Retinal pigment epithelial cell (primary cell): ENCODE data around the gene EIF4G3.
"Not testable (repeated sequence)": the region's sequence is repeated elsewhere in the genome, so short reads cannot be mapped to it uniquely, and the experiment has no call there.

Experiments used
- DNase-seq: peaks from one replicate; pipeline ENCODE4 v3.0.0-alpha.2; 2010; ENCODE audit warnings: low read depth
- H3K4me3 ChIP-seq: 2 replicates; pipeline ENCODE4 v1.5.1; 2011; ENCODE audit warnings: mild to moderate bottlenecking, low read length, control low read depth, moderate library complexity
- TF ChIP-seq, protein P1 (sequence below): conservative IDR thresholded peaks from 2 replicates; pipeline ENCODE4 v1.5.1; 2011; ENCODE audit warnings: low read depth, low read length, control low read depth, inconsistent platforms

EIF4G3 gene

DNA sequence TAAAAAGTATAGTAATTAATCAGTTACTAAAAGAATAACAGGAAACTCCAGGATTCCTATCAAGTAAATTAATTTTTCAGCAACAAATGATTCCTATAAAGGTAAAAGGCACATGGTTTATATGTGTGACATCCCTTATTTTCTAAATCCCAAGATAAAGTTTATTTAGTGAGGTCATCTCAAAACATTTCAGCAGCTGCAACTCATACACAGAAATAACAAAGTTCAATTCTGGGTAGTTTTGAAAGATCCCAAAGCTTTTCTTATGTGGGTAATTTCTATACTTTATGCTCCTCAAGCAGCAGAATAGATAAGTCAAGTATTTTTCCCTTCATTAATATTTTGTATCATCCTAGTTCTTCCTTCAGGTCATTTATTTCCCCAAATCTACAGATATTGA, 117.7 kb downstream of the EIF4G3 start:
- TF ChIP-seq, protein P1, sequence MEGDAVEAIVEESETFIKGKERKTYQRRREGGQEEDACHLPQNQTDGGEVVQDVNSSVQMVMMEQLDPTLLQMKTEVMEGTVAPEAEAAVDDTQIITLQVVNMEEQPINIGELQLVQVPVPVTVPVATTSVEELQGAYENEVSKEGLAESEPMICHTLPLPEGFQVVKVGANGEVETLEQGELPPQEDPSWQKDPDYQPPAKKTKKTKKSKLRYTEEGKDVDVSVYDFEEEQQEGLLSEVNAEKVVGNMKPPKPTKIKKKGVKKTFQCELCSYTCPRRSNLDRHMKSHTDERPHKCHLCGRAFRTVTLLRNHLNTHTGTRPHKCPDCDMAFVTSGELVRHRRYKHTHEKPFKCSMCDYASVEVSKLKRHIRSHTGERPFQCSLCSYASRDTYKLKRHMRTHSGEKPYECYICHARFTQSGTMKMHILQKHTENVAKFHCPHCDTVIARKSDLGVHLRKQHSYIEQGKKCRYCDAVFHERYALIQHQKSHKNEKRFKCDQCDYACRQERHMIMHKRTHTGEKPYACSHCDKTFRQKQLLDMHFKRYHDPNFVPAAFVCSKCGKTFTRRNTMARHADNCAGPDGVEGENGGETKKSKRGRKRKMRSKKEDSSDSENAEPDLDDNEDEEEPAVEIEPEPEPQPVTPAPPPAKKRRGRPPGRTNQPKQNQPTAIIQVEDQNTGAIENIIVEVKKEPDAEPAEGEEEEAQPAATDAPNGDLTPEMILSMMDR: no peak
- no peak for DNase-seq
- no peak overlapping the region for H3K4me3 ChIP-seq

DNA sequence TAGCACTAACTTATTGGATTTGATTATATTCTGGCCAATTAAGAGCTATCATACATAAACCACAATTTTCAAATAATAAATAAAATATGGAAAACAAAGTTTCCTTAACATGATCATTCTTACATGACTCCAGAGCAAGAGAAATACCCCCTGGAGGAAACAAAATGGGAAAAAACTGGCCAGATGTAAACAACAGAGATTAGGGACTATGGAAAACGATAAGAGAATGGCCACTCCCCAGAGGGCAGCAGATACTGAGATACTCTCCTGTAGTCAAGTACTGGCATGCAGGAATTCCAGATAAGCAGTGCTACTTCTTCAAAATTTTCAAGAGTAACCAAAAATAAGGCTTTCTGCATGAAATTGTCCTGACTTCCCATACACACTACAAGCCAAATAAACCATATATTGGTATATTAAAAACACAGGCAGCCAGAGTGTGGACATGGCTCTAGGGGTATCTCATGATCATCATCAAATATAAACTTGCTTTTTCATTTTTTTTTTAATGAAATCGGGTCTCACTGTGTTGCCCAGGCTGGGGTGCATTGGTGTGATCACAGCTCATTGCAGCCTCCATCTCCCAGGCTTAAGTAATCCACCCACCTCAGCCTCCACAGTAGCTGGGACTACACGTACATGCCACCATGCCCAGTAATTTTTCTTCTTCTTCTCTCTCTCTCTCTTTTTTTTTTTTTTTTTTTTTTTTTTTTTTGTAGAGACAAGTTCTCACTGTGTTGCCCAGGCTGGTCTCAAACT, 118.5 kb downstream of the EIF4G3 start:
- DNase-seq: no peak
- H3K4me3 ChIP-seq: no peak overlapping the region
- TF ChIP-seq, protein P1: no peak

DNA sequence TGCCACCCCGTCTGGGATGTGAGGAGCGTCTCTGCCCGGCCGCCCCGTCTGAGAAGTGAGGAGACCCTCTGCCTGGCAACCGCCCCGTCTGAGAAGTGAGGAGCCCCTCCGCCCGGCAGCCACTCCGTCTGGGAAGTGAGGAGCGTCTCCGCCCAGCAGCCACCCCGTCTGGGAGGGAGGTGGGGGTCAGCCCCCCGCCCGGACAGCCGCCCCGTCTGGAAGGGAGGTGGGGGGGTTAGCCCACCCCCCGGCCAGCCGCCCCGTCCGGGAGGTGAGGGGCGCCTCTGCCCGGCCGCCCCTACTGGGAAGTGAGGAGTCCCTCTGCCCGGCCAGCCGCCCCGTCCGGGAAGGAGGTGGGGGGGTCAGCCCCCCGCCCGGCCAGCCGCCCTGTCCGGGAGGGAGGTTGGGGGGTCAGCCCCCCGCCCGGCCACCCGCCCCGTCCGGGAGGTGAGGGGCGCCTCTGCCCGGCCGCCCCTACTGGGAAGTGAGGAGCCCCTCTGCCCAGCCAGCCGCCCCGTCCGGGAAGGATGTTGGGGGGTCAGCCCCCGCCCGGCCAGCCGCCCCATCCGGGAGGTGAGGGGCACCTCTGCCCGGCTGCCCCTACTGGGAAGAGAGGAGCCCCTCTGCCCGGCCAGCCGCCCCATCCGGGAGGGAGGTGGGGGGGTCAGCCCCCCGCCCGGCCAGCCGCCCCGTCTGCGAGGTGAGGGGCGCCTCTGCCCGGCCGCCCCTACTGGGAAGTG, 123.3 kb downstream of the EIF4G3 start:
- not testable (repeated sequence) for DNase-seq, H3K4me3 ChIP-seq

DNA sequence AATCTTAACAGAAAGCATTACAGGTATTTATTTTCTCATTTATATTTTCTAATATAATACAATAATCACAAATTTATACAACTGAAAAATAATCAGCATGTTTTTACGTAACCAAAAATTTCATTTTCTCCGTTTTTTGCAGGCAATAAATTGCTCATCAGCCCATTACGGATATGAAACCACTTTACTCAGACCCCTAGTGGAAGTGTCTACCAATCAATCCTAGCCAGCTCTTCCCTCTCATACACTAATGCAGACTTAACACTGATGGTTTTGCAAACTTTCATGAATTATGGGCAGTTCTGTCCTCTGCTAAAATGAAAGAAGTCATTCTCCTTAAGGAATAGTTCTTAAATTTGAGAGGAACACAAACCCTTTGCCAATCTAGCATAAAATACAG, 124.7 kb downstream of the EIF4G3 start:
- no peak for DNase-seq
- TF ChIP-seq, protein P1: no peak
- no peak overlapping the region for H3K4me3 ChIP-seq

DNA sequence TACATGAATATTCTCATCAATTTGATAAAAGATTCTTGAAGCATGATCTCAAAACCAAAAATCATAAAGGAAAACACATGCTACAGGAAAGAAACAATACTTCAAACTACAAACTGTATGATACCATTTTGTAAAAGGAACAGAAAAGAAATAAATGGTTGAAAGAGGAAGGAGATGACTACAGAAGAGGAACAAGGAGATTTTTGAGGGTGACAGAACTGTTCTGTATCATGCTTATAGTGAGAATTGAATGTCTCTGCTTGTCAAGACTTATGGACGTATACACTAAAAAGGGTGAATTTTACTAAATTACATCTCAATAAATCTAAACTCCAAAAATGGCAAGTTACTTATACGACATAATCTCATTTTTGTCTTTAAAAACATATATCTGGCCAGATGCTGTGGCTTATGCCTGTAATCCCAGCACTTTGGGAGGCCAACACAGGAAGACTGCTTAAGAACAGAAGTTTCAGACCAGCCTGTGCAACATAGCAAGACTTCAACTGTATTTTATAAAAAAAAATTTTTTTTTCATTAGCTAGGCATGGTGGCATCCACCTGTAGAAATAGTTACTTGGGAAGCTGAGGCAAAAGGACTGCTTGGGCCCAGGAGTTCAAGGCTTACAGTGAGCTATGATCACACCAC, 125.4 kb downstream of the EIF4G3 start:
- no peak overlapping the region for H3K4me3 ChIP-seq
- no peak for DNase-seq
- TF ChIP-seq, protein P1: no peak

DNA sequence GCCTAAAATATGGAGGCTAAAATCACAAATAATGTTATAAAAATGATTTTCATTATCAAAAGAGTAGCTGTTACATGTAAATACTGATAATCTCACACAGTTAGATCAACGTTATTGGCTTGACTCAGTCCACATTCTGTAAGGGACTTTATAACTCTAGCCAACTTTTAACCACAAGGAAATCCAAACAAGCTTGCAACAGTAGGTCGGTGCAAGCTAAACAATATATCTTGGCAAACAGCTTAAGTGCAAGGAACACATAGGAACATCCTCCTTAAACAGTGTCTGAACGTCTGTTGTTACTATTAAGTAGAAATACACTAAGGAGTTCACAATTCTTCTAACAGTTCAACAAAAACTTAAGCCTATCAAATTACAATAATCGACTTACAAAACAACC, 126.7 kb downstream of the EIF4G3 start:
- TF ChIP-seq, protein P1: no peak
- no peak overlapping the region for H3K4me3 ChIP-seq
- no peak for DNase-seq

DNA sequence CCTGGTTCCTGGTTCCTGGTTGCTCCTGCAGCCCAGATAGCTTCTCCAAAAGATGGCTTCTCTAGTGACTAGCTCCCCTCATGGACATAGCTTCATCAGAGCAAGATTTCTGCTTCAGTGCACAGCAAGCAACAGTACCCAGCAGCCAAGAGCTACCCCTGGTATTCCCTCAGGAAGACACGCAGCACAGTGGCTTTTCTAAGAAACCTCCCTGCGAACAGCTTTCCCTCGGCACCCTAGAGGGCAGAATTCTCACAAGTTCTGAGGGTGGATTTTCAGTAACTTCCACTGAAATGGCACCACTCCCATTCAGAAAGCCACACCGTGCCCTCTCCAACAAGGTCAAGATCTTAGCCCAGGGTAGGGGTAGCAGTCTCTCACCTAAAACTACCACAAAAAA, 128.2 kb downstream of the EIF4G3 start:
- TF ChIP-seq, protein P1: no peak
- H3K4me3 ChIP-seq: no peak overlapping the region
- DNase-seq: no peak
